Measurements from ENCODE around the gene TARM1.

- TF ChIP-seq, protein P1, sequence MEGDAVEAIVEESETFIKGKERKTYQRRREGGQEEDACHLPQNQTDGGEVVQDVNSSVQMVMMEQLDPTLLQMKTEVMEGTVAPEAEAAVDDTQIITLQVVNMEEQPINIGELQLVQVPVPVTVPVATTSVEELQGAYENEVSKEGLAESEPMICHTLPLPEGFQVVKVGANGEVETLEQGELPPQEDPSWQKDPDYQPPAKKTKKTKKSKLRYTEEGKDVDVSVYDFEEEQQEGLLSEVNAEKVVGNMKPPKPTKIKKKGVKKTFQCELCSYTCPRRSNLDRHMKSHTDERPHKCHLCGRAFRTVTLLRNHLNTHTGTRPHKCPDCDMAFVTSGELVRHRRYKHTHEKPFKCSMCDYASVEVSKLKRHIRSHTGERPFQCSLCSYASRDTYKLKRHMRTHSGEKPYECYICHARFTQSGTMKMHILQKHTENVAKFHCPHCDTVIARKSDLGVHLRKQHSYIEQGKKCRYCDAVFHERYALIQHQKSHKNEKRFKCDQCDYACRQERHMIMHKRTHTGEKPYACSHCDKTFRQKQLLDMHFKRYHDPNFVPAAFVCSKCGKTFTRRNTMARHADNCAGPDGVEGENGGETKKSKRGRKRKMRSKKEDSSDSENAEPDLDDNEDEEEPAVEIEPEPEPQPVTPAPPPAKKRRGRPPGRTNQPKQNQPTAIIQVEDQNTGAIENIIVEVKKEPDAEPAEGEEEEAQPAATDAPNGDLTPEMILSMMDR (conservative IDR thresholded peaks at IDR 0.05), result no peak
- no peak for TF ChIP-seq ZFX (IDR thresholded peaks at IDR 0.05)
Observed at GRCh38 chr19:54108496-54108895, 27.3 kb upstream of the TARM1 start.

Measured in C4-2B (cell line).